Measurements from ENCODE around the gene ZNF563. TPM values are rescaled to one million over a fixed set of nuclear protein-coding genes. Genes with fewer than 3 reads are reported as not detected.

The ZNF563 gene
- total and polyA plus RNA-seq, 2 experiments from 2014 or later: 3.1 to 3.2 TPM

DNA sequence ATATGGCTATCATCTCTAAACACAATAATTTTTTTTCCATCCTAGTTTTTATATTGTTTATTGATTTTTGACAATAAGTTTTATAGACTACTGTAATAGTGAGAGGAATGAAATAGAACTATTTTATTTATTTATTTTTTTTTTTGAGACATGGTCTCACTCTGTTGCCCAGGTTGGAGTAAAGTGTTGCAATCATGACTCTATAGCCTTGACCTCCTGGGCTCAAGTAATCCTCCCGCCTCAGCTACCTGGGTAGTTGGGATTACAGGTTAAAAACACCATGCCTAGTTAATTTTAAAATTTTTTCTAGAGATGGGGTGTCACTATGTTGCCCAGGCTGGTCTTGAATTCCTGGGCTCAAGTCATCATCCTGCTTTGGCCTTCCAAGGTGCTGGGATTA is 40.6 kb upstream of the ZNF563 start (continued):
- TF ChIP-seq, protein P1, sequence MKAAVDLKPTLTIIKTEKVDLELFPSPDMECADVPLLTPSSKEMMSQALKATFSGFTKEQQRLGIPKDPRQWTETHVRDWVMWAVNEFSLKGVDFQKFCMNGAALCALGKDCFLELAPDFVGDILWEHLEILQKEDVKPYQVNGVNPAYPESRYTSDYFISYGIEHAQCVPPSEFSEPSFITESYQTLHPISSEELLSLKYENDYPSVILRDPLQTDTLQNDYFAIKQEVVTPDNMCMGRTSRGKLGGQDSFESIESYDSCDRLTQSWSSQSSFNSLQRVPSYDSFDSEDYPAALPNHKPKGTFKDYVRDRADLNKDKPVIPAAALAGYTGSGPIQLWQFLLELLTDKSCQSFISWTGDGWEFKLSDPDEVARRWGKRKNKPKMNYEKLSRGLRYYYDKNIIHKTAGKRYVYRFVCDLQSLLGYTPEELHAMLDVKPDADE (IDR thresholded peaks at IDR 0.05): no peak
- TF ChIP-seq STAT1 (IDR thresholded peaks at IDR 0.05; ENCODE audit: unreplicated experiment): no peak
- no peak for TF ChIP-seq ZNF114 (CRISPR knock-in tag; IDR thresholded peaks at IDR 0.05)

DNA sequence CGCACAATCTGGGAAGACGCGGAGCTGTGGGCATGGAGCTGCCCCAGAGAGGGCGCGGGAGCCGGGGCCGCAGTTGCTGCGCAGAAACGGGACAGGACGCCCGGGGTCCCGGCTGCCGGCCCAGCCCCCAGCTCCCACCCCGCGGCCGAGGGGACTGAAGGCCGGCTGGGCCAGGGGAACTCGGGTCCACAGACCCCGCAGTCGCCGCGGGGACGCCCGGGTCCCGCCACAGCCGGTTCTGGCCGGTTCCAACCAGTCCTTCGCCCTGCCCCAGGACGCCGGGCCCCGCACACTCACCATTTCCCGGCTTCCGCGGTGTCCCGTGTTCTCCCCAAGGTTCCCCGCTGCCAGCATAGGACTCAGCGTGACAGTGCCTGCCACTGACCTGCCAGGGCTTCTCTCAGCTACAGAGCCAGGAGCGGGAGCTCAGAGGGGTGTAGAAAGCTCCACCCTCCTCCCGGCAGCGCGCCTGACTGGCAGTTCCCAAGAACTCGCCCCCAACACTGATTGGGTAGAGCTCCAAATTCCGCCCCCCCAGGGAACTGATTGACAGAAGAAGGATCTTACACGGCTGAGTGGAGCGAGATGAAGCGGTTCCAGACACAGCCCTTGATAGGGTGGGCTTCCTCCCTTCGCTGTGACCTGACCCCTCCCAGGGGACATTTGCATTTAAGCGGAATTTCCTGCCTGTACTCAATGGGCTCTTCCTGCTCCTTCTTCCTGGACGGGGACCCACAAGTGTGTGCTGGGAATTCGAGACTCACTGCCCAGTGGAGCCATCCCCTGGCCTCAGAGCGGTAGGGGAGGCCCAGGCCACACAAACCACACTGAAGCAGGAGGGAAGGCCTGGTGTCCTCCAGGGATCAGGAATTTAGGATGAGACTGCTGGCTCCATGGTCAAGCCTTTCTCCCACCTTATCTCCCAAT is 32.1 kb upstream of the ZNF563 start, which contains the start of gene ZNF442:
ZNF442 (minus strand) TSS at position 448 of the 927 bp plus-strand sequence. CDS start 2,052 bp downstream, outside the sequence.
- H3K9me3 Mint-ChIP-seq: peaks cover 87% of the 10 kb centered on the region
- Histone ChIP-seq H3K4me3 (peak within 1 kb of the TSS; percentile 54), H3F3A (replicated peaks; ENCODE audit: low read depth) (0 out of 2 replicates have a peak, but pooled peaks cover 3% of the 10 kb centered on the region), H2AFZ (peak within 1 kb of the TSS; percentile 35), H3K4me1 (ENCODE audit: insufficient read depth) (peaks cover 9% of the 10 kb centered on the region; the same call in 1 of the 2 replicates), H3K79me2 (replicated peaks; ENCODE audit: insufficient read depth) (no peaks in the 10 kb centered on the region), H4K20me1 (replicated peaks; ENCODE audit: insufficient read depth) (no peaks in the 10 kb centered on the region), H3K36me3 (ENCODE audit: insufficient read depth) (no peaks in the 10 kb centered on the region), H3K9me2 (ENCODE audit: insufficient read depth) (0 out of 2 replicates have a peak, but pooled peaks cover 5% of the 10 kb centered on the region), H3K27ac (ENCODE audit: low read depth) (peak within 1 kb of the TSS; percentile 77), H3K27me3 (ENCODE audit: insufficient read depth) (peaks cover 13% of the 10 kb centered on the region), H3K4me2 (peak within 1 kb of the TSS; percentile 93)
- peaks cover 14% of the 10 kb centered on the region for H3K27me3 Mint-ChIP-seq (ENCODE audit: insufficient read depth, low read depth, poor library complexity)
- H3K27ac Mint-ChIP-seq: peak within 1 kb of the TSS; percentile 92
- DNase-seq (ENCODE audit: low spot score): peak; percentile 100
- peaks cover 3% of the 10 kb centered on the region; the same call in 2 of the 3 replicates for H3K4me1 Mint-ChIP-seq
- H3K36me3 Mint-ChIP-seq (ENCODE audit: low read depth): peaks cover 41% of the 10 kb centered on the region
- ATAC-seq: peak; percentile 95
- H3K4me3 Mint-ChIP-seq: peak within 1 kb of the TSS; percentile 89
- TF ChIP-seq, protein P2, sequence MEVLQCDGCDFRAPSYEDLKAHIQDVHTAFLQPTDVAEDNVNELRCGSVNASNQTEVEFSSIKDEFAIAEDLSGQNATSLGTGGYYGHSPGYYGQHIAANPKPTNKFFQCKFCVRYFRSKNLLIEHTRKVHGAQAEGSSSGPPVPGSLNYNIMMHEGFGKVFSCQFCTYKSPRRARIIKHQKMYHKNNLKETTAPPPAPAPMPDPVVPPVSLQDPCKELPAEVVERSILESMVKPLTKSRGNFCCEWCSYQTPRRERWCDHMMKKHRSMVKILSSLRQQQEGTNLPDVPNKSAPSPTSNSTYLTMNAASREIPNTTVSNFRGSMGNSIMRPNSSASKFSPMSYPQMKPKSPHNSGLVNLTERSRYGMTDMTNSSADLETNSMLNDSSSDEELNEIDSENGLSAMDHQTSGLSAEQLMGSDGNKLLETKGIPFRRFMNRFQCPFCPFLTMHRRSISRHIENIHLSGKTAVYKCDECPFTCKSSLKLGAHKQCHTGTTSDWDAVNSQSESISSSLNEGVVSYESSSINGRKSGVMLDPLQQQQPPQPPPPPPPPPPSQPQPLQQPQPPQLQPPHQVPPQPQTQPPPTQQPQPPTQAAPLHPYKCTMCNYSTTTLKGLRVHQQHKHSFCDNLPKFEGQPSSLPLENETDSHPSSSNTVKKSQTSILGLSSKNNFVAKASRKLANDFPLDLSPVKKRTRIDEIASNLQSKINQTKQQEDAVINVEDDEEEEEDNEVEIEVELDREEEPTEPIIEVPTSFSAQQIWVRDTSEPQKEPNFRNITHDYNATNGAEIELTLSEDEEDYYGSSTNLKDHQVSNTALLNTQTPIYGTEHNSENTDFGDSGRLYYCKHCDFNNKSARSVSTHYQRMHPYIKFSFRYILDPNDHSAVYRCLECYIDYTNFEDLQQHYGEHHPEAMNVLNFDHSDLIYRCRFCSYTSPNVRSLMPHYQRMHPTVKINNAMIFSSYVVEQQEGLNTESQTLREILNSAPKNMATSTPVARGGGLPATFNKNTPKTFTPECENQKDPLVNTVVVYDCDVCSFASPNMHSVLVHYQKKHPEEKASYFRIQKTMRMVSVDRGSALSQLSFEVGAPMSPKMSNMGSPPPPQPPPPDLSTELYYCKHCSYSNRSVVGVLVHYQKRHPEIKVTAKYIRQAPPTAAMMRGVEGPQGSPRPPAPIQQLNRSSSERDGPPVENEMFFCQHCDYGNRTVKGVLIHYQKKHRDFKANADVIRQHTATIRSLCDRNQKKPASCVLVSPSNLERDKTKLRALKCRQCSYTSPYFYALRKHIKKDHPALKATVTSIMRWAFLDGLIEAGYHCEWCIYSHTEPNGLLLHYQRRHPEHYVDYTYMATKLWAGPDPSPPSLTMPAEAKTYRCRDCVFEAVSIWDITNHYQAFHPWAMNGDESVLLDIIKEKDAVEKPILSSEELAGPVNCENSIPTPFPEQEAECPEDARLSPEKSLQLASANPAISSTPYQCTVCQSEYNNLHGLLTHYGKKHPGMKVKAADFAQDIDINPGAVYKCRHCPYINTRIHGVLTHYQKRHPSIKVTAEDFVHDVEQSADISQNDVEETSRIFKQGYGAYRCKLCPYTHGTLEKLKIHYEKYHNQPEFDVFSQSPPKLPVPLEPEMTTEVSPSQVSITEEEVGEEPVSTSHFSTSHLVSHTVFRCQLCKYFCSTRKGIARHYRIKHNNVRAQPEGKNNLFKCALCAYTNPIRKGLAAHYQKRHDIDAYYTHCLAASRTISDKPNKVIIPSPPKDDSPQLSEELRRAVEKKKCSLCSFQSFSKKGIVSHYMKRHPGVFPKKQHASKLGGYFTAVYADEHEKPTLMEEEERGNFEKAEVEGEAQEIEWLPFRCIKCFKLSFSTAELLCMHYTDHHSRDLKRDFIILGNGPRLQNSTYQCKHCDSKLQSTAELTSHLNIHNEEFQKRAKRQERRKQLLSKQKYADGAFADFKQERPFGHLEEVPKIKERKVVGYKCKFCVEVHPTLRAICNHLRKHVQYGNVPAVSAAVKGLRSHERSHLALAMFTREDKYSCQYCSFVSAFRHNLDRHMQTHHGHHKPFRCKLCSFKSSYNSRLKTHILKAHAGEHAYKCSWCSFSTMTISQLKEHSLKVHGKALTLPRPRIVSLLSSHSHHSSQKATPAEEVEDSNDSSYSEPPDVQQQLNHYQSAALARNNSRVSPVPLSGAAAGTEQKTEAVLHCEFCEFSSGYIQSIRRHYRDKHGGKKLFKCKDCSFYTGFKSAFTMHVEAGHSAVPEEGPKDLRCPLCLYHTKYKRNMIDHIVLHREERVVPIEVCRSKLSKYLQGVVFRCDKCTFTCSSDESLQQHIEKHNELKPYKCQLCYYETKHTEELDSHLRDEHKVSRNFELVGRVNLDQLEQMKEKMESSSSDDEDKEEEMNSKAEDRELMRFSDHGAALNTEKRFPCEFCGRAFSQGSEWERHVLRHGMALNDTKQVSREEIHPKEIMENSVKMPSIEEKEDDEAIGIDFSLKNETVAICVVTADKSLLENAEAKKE (CRISPR knock-in tag; IDR thresholded peaks at IDR 0.05): no peak
- TF ChIP-seq, protein P3, sequence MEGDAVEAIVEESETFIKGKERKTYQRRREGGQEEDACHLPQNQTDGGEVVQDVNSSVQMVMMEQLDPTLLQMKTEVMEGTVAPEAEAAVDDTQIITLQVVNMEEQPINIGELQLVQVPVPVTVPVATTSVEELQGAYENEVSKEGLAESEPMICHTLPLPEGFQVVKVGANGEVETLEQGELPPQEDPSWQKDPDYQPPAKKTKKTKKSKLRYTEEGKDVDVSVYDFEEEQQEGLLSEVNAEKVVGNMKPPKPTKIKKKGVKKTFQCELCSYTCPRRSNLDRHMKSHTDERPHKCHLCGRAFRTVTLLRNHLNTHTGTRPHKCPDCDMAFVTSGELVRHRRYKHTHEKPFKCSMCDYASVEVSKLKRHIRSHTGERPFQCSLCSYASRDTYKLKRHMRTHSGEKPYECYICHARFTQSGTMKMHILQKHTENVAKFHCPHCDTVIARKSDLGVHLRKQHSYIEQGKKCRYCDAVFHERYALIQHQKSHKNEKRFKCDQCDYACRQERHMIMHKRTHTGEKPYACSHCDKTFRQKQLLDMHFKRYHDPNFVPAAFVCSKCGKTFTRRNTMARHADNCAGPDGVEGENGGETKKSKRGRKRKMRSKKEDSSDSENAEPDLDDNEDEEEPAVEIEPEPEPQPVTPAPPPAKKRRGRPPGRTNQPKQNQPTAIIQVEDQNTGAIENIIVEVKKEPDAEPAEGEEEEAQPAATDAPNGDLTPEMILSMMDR (conservative IDR thresholded peaks at IDR 0.05; ENCODE audit: low read depth in 2 of 2): peak; percentile 64 to 67
- TF ChIP-seq POLR2AphosphoS5 (IDR thresholded peaks at IDR 0.05; ENCODE audit: low read depth) (peak; percentile 85), EZH2phosphoT487 (IDR thresholded peaks at IDR 0.05; ENCODE audit: unreplicated experiment) (no peak), NANOG (IDR thresholded peaks at IDR 0.05; ENCODE audit: borderline replicate concordance) (no peak), ZNF331 (CRISPR knock-in tag; IDR thresholded peaks at IDR 0.05; ENCODE audit: low read depth) (no peak), STAT1 (IDR thresholded peaks at IDR 0.05; ENCODE audit: unreplicated experiment) (no peak), ZNF114 (CRISPR knock-in tag; IDR thresholded peaks at IDR 0.05) (no peak), EZH2 (IDR thresholded peaks at IDR 0.05; ENCODE audit: low read depth, unreplicated experiment) (no peak), JUNB (IDR thresholded peaks at IDR 0.05; ENCODE audit: unreplicated experiment) (no peak)
- TF ChIP-seq, protein P1 (IDR thresholded peaks at IDR 0.05): no peak

Measured in GM23338 (cell line).